ENCODE results near the gene ATP1A2.

The ATP1A2 gene

GRCh38 chr1:160129558-160129957 lies 14.0 kb downstream of the ATP1A2 start (continued):
- TF ChIP-seq, protein P1, sequence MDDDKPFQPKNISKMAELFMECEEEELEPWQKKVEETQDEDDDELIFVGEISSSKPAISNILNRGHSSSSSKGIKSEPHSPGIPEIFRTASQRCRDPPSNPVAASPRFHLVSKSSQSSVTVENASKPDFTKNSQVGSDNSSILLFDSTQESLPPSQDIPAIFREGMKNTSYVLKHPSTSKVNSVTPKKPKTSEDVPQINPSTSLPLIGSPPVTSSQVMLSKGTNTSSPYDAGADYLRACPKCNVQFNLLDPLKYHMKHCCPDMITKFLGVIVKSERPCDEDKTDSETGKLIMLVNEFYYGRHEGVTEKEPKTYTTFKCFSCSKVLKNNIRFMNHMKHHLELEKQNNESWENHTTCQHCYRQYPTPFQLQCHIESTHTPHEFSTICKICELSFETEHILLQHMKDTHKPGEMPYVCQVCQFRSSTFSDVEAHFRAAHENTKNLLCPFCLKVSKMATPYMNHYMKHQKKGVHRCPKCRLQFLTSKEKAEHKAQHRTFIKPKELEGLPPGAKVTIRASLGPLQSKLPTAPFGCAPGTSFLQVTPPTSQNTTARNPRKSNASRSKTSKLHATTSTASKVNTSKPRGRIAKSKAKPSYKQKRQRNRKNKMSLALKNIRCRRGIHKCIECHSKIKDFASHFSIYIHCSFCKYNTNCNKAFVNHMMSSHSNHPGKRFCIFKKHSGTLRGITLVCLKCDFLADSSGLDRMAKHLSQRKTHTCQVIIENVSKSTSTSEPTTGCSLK (tag by site-specific recombination; IDR thresholded peaks at IDR 0.05), result no peak
- TF ChIP-seq, protein P2, sequence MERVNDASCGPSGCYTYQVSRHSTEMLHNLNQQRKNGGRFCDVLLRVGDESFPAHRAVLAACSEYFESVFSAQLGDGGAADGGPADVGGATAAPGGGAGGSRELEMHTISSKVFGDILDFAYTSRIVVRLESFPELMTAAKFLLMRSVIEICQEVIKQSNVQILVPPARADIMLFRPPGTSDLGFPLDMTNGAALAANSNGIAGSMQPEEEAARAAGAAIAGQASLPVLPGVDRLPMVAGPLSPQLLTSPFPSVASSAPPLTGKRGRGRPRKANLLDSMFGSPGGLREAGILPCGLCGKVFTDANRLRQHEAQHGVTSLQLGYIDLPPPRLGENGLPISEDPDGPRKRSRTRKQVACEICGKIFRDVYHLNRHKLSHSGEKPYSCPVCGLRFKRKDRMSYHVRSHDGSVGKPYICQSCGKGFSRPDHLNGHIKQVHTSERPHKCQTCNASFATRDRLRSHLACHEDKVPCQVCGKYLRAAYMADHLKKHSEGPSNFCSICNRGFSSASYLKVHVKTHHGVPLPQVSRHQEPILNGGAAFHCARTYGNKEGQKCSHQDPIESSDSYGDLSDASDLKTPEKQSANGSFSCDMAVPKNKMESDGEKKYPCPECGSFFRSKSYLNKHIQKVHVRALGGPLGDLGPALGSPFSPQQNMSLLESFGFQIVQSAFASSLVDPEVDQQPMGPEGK (tag by site-specific recombination; IDR thresholded peaks at IDR 0.05), result no peak
- TF ChIP-seq ZNF239 (tag by site-specific recombination; IDR thresholded peaks at IDR 0.05) (no peak), ZNF701 (tag by site-specific recombination; IDR thresholded peaks at IDR 0.05) (no peak), ZNF707 (tag by site-specific recombination; IDR thresholded peaks at IDR 0.05) (no peak), ZBTB7A (tag by site-specific recombination; IDR thresholded peaks at IDR 0.05; ENCODE audit: low read depth) (no peak), ZNF785 (tag by site-specific recombination; IDR thresholded peaks at IDR 0.05) (no peak), ZNF596 (tag by site-specific recombination; IDR thresholded peaks at IDR 0.05) (no peak), ZNF155 (tag by site-specific recombination; IDR thresholded peaks at IDR 0.05) (no peak), ZNF16 (tag by site-specific recombination; IDR thresholded peaks at IDR 0.05; ENCODE audit: low read depth) (no peak), ZNF549 (tag by site-specific recombination; IDR thresholded peaks at IDR 0.05) (no peak), ZNF600 (tag by site-specific recombination; IDR thresholded peaks at IDR 0.05) (no peak)
- TF ChIP-seq, protein P3, sequence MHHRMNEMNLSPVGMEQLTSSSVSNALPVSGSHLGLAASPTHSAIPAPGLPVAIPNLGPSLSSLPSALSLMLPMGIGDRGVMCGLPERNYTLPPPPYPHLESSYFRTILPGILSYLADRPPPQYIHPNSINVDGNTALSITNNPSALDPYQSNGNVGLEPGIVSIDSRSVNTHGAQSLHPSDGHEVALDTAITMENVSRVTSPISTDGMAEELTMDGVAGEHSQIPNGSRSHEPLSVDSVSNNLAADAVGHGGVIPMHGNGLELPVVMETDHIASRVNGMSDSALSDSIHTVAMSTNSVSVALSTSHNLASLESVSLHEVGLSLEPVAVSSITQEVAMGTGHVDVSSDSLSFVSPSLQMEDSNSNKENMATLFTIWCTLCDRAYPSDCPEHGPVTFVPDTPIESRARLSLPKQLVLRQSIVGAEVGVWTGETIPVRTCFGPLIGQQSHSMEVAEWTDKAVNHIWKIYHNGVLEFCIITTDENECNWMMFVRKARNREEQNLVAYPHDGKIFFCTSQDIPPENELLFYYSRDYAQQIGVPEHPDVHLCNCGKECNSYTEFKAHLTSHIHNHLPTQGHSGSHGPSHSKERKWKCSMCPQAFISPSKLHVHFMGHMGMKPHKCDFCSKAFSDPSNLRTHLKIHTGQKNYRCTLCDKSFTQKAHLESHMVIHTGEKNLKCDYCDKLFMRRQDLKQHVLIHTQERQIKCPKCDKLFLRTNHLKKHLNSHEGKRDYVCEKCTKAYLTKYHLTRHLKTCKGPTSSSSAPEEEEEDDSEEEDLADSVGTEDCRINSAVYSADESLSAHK (tag by site-specific recombination; IDR thresholded peaks at IDR 0.05), result no peak
- TF ChIP-seq, protein P4, sequence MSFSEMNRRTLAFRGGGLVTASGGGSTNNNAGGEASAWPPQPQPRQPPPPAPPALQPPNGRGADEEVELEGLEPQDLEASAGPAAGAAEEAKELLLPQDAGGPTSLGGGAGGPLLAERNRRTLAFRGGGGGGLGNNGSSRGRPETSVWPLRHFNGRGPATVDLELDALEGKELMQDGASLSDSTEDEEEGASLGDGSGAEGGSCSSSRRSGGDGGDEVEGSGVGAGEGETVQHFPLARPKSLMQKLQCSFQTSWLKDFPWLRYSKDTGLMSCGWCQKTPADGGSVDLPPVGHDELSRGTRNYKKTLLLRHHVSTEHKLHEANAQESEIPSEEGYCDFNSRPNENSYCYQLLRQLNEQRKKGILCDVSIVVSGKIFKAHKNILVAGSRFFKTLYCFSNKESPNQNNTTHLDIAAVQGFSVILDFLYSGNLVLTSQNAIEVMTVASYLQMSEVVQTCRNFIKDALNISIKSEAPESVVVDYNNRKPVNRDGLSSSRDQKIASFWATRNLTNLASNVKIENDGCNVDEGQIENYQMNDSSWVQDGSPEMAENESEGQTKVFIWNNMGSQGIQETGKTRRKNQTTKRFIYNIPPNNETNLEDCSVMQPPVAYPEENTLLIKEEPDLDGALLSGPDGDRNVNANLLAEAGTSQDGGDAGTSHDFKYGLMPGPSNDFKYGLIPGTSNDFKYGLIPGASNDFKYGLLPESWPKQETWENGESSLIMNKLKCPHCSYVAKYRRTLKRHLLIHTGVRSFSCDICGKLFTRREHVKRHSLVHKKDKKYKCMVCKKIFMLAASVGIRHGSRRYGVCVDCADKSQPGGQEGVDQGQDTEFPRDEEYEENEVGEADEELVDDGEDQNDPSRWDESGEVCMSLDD (tag by site-specific recombination; IDR thresholded peaks at IDR 0.05), result no peak
- TF ChIP-seq, protein P5, sequence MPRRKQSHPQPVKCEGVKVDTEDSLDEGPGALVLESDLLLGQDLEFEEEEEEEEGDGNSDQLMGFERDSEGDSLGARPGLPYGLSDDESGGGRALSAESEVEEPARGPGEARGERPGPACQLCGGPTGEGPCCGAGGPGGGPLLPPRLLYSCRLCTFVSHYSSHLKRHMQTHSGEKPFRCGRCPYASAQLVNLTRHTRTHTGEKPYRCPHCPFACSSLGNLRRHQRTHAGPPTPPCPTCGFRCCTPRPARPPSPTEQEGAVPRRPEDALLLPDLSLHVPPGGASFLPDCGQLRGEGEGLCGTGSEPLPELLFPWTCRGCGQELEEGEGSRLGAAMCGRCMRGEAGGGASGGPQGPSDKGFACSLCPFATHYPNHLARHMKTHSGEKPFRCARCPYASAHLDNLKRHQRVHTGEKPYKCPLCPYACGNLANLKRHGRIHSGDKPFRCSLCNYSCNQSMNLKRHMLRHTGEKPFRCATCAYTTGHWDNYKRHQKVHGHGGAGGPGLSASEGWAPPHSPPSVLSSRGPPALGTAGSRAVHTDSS (tag by site-specific recombination; IDR thresholded peaks at IDR 0.05), result no peak

DNA sequence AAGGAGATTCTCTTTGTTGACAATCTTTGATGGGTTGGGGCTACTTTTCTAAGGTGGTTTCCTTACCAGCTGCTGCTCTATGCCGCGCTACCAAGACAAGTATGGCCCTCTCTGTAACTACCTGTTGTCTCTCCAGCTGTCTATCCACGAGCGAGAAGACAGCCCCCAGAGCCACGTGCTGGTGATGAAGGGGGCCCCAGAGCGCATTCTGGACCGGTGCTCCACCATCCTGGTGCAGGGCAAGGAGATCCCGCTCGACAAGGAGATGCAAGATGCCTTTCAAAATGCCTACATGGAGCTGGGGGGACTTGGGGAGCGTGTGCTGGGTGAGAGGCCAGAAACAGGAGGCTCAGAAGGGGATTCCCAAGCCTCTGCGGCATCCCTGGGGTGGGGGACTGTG lies 14.4 kb downstream of the ATP1A2 start:
- POLR2A ChIA-PET, result no interaction called here
- CTCF ChIA-PET, result no interaction called here
- no peak overlapping the region for H3K27ac ChIP-seq (ENCODE audit: extremely low read depth, low read depth, low read length)
- H3K4me1 ChIP-seq (ENCODE audit: control insufficient read depth, insufficient read depth, low read length), result no peaks in the 10 kb centered on the region
- H3K9me3 ChIP-seq (ENCODE audit: control insufficient read depth, insufficient read depth, low read depth, low read length), result no peaks in the 10 kb centered on the region
- H3K36me3 ChIP-seq (ENCODE audit: control insufficient read depth in 2 of 2, insufficient read depth in 1 of 2, low read length in 2 of 2), result no peaks in the 10 kb centered on the region
- H3K4me3 ChIP-seq (ENCODE audit: low read depth, low read length), result no peak overlapping the region
- TF ChIP-seq ZNF292 (tag by site-specific recombination; IDR thresholded peaks at IDR 0.05; ENCODE audit: borderline replicate concordance, low read depth), result no peak
- TF ChIP-seq PRDM2 (tag by site-specific recombination; IDR thresholded peaks at IDR 0.05; ENCODE audit: borderline replicate concordance), result no peak
- no peak for TF ChIP-seq ZNF76 (tag by site-specific recombination; IDR thresholded peaks at IDR 0.05; ENCODE audit: borderline replicate concordance, low read depth)
- no peak for TF ChIP-seq ZNF561 (tag by site-specific recombination; IDR thresholded peaks at IDR 0.05; ENCODE audit: borderline replicate concordance)

Data from HEK293 (cell line).